HL-60 (cell line): ENCODE results near the gene TMEM126A.

Experiments
- GABPA ChIP-seq: IDR thresholded peaks from 2 replicates; pipeline ENCODE4 v1.6.1; 2012; ENCODE audit warnings: low read depth
- SPI1 ChIP-seq: IDR thresholded peaks from 2 replicates; pipeline ENCODE4 v1.6.1; 2012; ENCODE audit warnings: low read depth, mild to moderate bottlenecking, borderline replicate concordance
- TF ChIP-seq, protein P1 (sequence below): IDR thresholded peaks from one replicate; pipeline ENCODE4 v1.5.1; 2011; ENCODE audit warnings: low read length, control low read depth, inconsistent platforms; ENCODE audit not compliant: insufficient read depth

DNA sequence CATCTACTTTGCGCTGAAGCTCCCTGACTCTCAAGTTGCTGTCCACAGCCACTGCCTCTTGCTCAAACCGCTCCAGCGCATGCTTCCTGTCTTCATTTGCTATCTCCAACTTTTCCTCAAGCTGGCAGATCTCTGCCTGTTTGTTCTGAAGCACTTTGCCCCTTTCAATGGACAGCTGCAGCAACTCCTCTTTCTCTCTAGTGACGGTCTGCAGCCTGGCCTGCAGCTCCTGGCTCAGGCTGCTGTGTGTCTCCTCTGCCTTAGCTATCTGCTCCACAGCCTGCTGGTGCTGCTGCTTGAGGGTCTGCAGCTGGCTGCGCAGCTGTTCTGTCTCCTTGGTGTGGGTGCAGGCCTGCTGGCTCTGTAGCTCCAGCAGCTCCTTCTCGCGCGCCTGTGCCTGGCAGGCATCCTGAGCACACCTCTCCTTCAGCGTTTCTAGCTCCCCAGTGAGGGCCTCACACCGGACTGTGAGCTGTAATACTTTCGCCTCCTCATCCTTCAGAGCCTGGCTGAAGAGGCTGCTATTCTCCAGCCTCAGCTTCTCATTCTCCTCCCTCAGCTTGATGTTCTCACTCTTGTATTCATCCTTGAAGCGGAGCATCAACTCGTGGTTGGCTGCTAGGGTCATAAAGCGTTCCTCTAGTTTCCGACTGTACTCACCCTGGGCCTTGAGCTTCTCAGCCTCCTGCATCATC lies 37.5 kb downstream of the TMEM126A start:
- TF ChIP-seq, protein P1, sequence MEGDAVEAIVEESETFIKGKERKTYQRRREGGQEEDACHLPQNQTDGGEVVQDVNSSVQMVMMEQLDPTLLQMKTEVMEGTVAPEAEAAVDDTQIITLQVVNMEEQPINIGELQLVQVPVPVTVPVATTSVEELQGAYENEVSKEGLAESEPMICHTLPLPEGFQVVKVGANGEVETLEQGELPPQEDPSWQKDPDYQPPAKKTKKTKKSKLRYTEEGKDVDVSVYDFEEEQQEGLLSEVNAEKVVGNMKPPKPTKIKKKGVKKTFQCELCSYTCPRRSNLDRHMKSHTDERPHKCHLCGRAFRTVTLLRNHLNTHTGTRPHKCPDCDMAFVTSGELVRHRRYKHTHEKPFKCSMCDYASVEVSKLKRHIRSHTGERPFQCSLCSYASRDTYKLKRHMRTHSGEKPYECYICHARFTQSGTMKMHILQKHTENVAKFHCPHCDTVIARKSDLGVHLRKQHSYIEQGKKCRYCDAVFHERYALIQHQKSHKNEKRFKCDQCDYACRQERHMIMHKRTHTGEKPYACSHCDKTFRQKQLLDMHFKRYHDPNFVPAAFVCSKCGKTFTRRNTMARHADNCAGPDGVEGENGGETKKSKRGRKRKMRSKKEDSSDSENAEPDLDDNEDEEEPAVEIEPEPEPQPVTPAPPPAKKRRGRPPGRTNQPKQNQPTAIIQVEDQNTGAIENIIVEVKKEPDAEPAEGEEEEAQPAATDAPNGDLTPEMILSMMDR: no peak
- TF ChIP-seq GABPA: no peak
- TF ChIP-seq SPI1: no peak
